IMR-90 (cell line): ENCODE results near the gene PDK1. TPM values are rescaled to one million over a fixed set of nuclear protein-coding genes. Genes with fewer than 3 reads are reported as not detected.

Source experiments
- ATAC-seq: fragments of 200-7000 bp; cut with Tn5 transposase; 2 replicates; pipeline ENCODE4 v1.9.1; 2020; ENCODE audit warnings: low read depth, mild to moderate bottlenecking, moderate library complexity
- BruUV-seq: library from RNA; stranded (reverse); fragments of 400-500 nt; replicated peaks from 2 replicates; lab custom pipeline; 2021; lab: Mats Ljungman, UMichigan
- CTCF ChIA-PET: fragments of 300-600 bp; formaldehyde crosslinking; extraction: SDS; loops from one replicate; lab custom pipeline; 2021; ENCODE audit warnings: antibody characterized with exemption; lab: Yijun Ruan, JAX
- POLR2A ChIA-PET: fragments of 300-600 bp; sonication (Branson Sonifier 250); formaldehyde crosslinking; loops from one replicate; lab custom pipeline; 2022; ENCODE audit warnings: antibody characterized with exemption; ENCODE audit not compliant: unreplicated experiment; lab: Charles Lee
- DNase-seq: peaks from one replicate; pipeline ENCODE4 v3.0.0; 2013
- H2AFZ ChIP-seq: replicated peaks from 2 replicates; pipeline ENCODE3; 2013; ENCODE audit warnings: low read length, mild to moderate bottlenecking; ENCODE audit not compliant: poor library complexity
- H2AK5ac ChIP-seq: 2 replicates; pipeline ENCODE4 v1.6.1; 2013; ENCODE audit warnings: low read depth, low read length, inconsistent platforms
- H2AK9ac ChIP-seq: replicated peaks from 2 replicates; pipeline ENCODE3; 2013; ENCODE audit warnings: mild to moderate bottlenecking, low read depth, low read length, moderate library complexity; ENCODE audit not compliant: poor library complexity
- H2BK120ac ChIP-seq: 2 replicates; pipeline ENCODE4 v1.6.1; 2013; ENCODE audit warnings: low read depth, low read length, inconsistent platforms
- H2BK15ac ChIP-seq: 3 replicates; pipeline ENCODE4 v1.6.1; 2013; ENCODE audit warnings: low read depth, low read length, inconsistent platforms
- H2BK20ac ChIP-seq: 2 replicates; pipeline ENCODE4 v1.6.1; 2013; ENCODE audit warnings: low read depth, mild to moderate bottlenecking, inconsistent platforms, low read length, moderate library complexity
- H2BK5ac ChIP-seq: 2 replicates; pipeline ENCODE4 v1.6.1; 2013; ENCODE audit warnings: mild to moderate bottlenecking, low read depth, low read length, inconsistent platforms; ENCODE audit not compliant: poor library complexity, severe bottlenecking
- H3K14ac ChIP-seq: replicated peaks from 2 replicates; pipeline ENCODE4 v1.6.1; 2013; ENCODE audit warnings: low read depth, low read length, inconsistent platforms
- H3K18ac ChIP-seq: 2 replicates; pipeline ENCODE4 v1.6.1; 2013; ENCODE audit warnings: low read depth, low read length, control low read depth
- H3K23ac ChIP-seq: 2 replicates; pipeline ENCODE4 v1.6.1; 2013; ENCODE audit warnings: low read depth, low read length, inconsistent platforms
- H3K27ac ChIP-seq: 2 replicates; pipeline ENCODE4 v1.5.1; 2013; ENCODE audit warnings: mild to moderate bottlenecking, control low read depth, low read length; ENCODE audit not compliant: insufficient read depth
- H3K27me3 ChIP-seq: 2 replicates; pipeline ENCODE4 v1.6.1; 2013; ENCODE audit warnings: low read length; ENCODE audit not compliant: control insufficient read depth, insufficient read depth
- H3K36me3 ChIP-seq: 2 replicates; pipeline ENCODE4 v1.6.1; 2013; ENCODE audit warnings: low read length, mixed read lengths; ENCODE audit not compliant: control insufficient read depth, insufficient read depth
- H3K4ac ChIP-seq: 2 replicates; pipeline ENCODE4 v1.6.1; 2013; ENCODE audit warnings: low read depth, low read length, inconsistent platforms
- H3K4me1 ChIP-seq: 2 replicates; pipeline ENCODE4 v1.6.1; 2013; ENCODE audit warnings: low read length, mixed read lengths; ENCODE audit not compliant: control insufficient read depth, insufficient read depth
- H3K4me2 ChIP-seq: 2 replicates; pipeline ENCODE4 v1.6.1; 2013; ENCODE audit warnings: low read depth, mild to moderate bottlenecking, control low read depth, low read length, moderate library complexity
- H3K4me3 ChIP-seq: 2 replicates; pipeline ENCODE4 v1.5.1; 2013; ENCODE audit warnings: low read depth, mild to moderate bottlenecking, control low read depth, low read length, moderate library complexity; ENCODE audit not compliant: insufficient read depth
- H3K56ac ChIP-seq: 2 replicates; pipeline ENCODE4 v1.6.1; 2013; ENCODE audit warnings: low read length, inconsistent platforms; ENCODE audit not compliant: insufficient read depth; ENCODE audit errors: extremely low read depth
- H3K79me1 ChIP-seq, 2 experiments: 2 replicates each; pipeline ENCODE4 v1.6.1; 2013; ENCODE audit warnings: low read length in 2 of 2, inconsistent platforms in 1 of 2, low read depth in 1 of 2
- H3K9ac ChIP-seq: 2 replicates; pipeline ENCODE4 v1.6.1; 2013; ENCODE audit warnings: low read depth, low read length, control low read depth
- H3K9me1 ChIP-seq: 2 replicates; pipeline ENCODE4 v1.6.1; 2013; ENCODE audit warnings: low read length, inconsistent platforms; ENCODE audit not compliant: insufficient read depth
- H3K9me3 ChIP-seq: 2 replicates; pipeline ENCODE4 v1.6.1; 2013; ENCODE audit warnings: low read length; ENCODE audit not compliant: control insufficient read depth, insufficient read depth
- H4K20me1 ChIP-seq: 2 replicates; pipeline ENCODE4 v1.6.1; 2013; ENCODE audit warnings: low read length, inconsistent platforms; ENCODE audit not compliant: insufficient read depth
- H4K5ac ChIP-seq: 2 replicates; pipeline ENCODE4 v1.6.1; 2013; ENCODE audit warnings: mild to moderate bottlenecking, low read depth, low read length, control low read depth
- H4K8ac ChIP-seq, 2 experiments: 2 replicates each; pipeline ENCODE4 v1.6.1; 2013; ENCODE audit warnings: low read depth in 2 of 2, low read length in 2 of 2, control low read depth in 1 of 2, inconsistent platforms in 1 of 2
- H4K91ac ChIP-seq: 2 replicates; pipeline ENCODE4 v1.6.1; 2013; ENCODE audit warnings: low read depth, low read length, inconsistent platforms; ENCODE audit not compliant: insufficient read depth
- BHLHE40 ChIP-seq: fragments of 150-350 bp; IDR thresholded peaks from 2 replicates; pipeline ENCODE4 v1.6.1; 2016; ENCODE audit warnings: mild to moderate bottlenecking, low read depth, low read length
- CEBPB ChIP-seq: IDR thresholded peaks from 2 replicates; pipeline ENCODE4 v1.6.1; 2012; ENCODE audit warnings: low read depth, low read length, improper control_type of control experiment
- CHD1 ChIP-seq: IDR thresholded peaks from 2 replicates; pipeline ENCODE4 v1.6.1; 2012; ENCODE audit warnings: low read depth, low read length, improper control_type of control experiment
- ELK1 ChIP-seq: fragments of 150-350 bp; IDR thresholded peaks from 2 replicates; pipeline ENCODE4 v1.6.1; 2016; ENCODE audit warnings: low read depth, mild to moderate bottlenecking, low read length, moderate library complexity, borderline replicate concordance
- FOS ChIP-seq: fragments of 150-350 bp; IDR thresholded peaks from 2 replicates; pipeline ENCODE4 v1.6.1; 2016; ENCODE audit warnings: low read depth, low read length
- MAFK ChIP-seq: IDR thresholded peaks from 2 replicates; pipeline ENCODE4 v1.6.1; 2012; ENCODE audit warnings: low read depth, low read length, improper control_type of control experiment
- MAZ ChIP-seq: IDR thresholded peaks from 2 replicates; pipeline ENCODE4 v1.6.1; 2012; ENCODE audit warnings: low read depth, mild to moderate bottlenecking, low read length, improper control_type of control experiment, moderate library complexity, borderline replicate concordance
- MXI1 ChIP-seq: IDR thresholded peaks from 2 replicates; pipeline ENCODE4 v1.6.1; 2012; ENCODE audit warnings: low read depth, mild to moderate bottlenecking, low read length, moderate library complexity, borderline replicate concordance
- NFE2L2 ChIP-seq: fragments of 150-350 bp; IDR thresholded peaks from 2 replicates; pipeline ENCODE4 v1.6.1; 2016; ENCODE audit warnings: low read depth, mild to moderate bottlenecking, low read length
- POLR2A ChIP-seq: IDR thresholded peaks from 2 replicates; pipeline ENCODE4 v1.6.1; 2012; ENCODE audit warnings: mild to moderate bottlenecking, low read depth, low read length
- RAD21 ChIP-seq: IDR thresholded peaks from 2 replicates; pipeline ENCODE4 v1.6.1; 2012; ENCODE audit warnings: low read length, improper control_type of control experiment
- RCOR1 ChIP-seq: IDR thresholded peaks from 2 replicates; pipeline ENCODE4 v1.6.1; 2012; ENCODE audit warnings: mild to moderate bottlenecking, low read length, improper control_type of control experiment; ENCODE audit not compliant: insufficient replicate concordance
- RFX5 ChIP-seq: IDR thresholded peaks from 2 replicates; pipeline ENCODE4 v1.8.0; 2012; ENCODE audit warnings: low read depth, mild to moderate bottlenecking, low read length, moderate library complexity
- SMC3 ChIP-seq: fragments of 150-350 bp; IDR thresholded peaks from 2 replicates; pipeline ENCODE4 v1.6.1; 2016; ENCODE audit warnings: low read depth, mild to moderate bottlenecking, antibody characterized with exemption, low read length, moderate library complexity
- USF2 ChIP-seq: fragments of 150-350 bp; IDR thresholded peaks from 2 replicates; pipeline ENCODE4 v1.6.1; 2017; ENCODE audit warnings: mild to moderate bottlenecking, antibody characterized with exemption, low read length, low read depth
- WGBS, 2 experiments: methylation state at CpG; one replicate each; pipeline versions ENCODE4 v1.1.5 to v1.1.7; 2013; ENCODE audit warnings: missing lambda C conversion rate in 2 of 2; ENCODE audit not compliant: insufficient read length in 1 of 2; ENCODE audit errors: extremely low coverage in 2 of 2; 5-methylcytosine and 5-hydroxymethylcytosine counted together
- dilution Hi-C: fragments of 300-500 bp; cut with HindIII; formaldehyde crosslinking; loops from one replicate; pipeline ENCODE4 v1.14.3; 2018; ENCODE audit warnings: low sequenced_read_pairs; ENCODE audit not compliant: unreplicated experiment
- in situ Hi-C: fragments of 300-500 bp; cut with MboI; formaldehyde crosslinking; loops from 3 replicates; pipeline ENCODE4 v1.14.3; 2019; ENCODE audit warnings: low sequenced_read_pairs, inconsistent platforms, mixed read lengths
- intact Hi-C: fragments of 100-400 bp; cut with micrococcal nuclease; formaldehyde crosslinking; loops from 2 replicates; pipeline ENCODE4 v1.10.0; 2022
- polyA plus RNA-seq, 3 experiments: library from polyadenylated mRNA; depleted of rRNA; stranded (reverse); fragments of >200 nt; gene quantifications; 2 replicates each; pipeline ENCODE4 v1.2.3, GENCODE V29; 2012; ENCODE audit warnings: low replicate concordance in 1 of 3
- total RNA-seq: library from RNA; depleted of rRNA; stranded (reverse); fragments of >200 nt; gene quantifications from 2 replicates; pipeline ENCODE4 v1.2.3, GENCODE V29; 2012
- TF ChIP-seq, protein P1 (sequence below): conservative IDR thresholded peaks from 2 replicates; pipeline ENCODE4 v1.5.1; 2012; ENCODE audit warnings: mild to moderate bottlenecking, low read depth, low read length, improper control_type of control experiment

PDK1 gene
- total and polyA plus RNA-seq, 2 of the 4 experiments (the other 2 are of a cell fraction) = 38.1 to 85.9 TPM

GRCh38 chr2:172600557-172601008 lies 44.7 kb downstream of the PDK1 start:
- WGBS, 2 experiments = 70% methylated on average over 1 of the region's 6 CpGs; no CpG with 5 or more reads in 1 of the 2 experiments
- H3K9me1 ChIP-seq = no peaks in the 10 kb centered on the region
- H3K79me1 ChIP-seq = peaks cover 30 to 31% of the 10 kb centered on the region in 2 experiments
- H4K91ac ChIP-seq = no peak overlapping the region
- BruUV-seq = no TSS peak
- H3K9me3 ChIP-seq = no peaks in the 10 kb centered on the region
- no peak overlapping the region for H2BK15ac ChIP-seq
- H2BK5ac ChIP-seq = no peak overlapping the region
- H2BK120ac ChIP-seq = no peak overlapping the region
- H4K8ac ChIP-seq = no peak overlapping the region
- dilution Hi-C loops (no loop called here), intact Hi-C loops (no loop called here), in situ Hi-C loops (loop anchor here (5.0 kb wide), 1 partner anchor 107 kb away; no protein-coding TSS in a partner anchor)
- H3K36me3 ChIP-seq = peaks cover 30% of the 10 kb centered on the region
- no peak for DNase-seq
- no peak overlapping the region for H3K4me2 ChIP-seq
- H2BK20ac ChIP-seq = no peak overlapping the region
- no peak overlapping the region for H2AK9ac ChIP-seq
- H3K27ac ChIP-seq = no peak overlapping the region
- H4K5ac ChIP-seq = no peak overlapping the region
- H3K4me1 ChIP-seq = peaks cover 2% of the 10 kb centered on the region; the same call in 1 of the 2 replicates
- no peaks in the 10 kb centered on the region for H4K20me1 ChIP-seq
- no peak overlapping the region for H2AFZ ChIP-seq
- no peak overlapping the region for H2AK5ac ChIP-seq
- H3K18ac ChIP-seq = no peak overlapping the region
- no peak overlapping the region for H3K4me3 ChIP-seq
- H3K23ac ChIP-seq = no peak overlapping the region
- ChIA-PET CTCF (no interaction called here), POLR2A (no interaction called here)
- no peaks in the 10 kb centered on the region for H3K27me3 ChIP-seq
- H3K14ac ChIP-seq = no peak overlapping the region
- no peak overlapping the region for H3K56ac ChIP-seq
- TF ChIP-seq MAFK (no peak), CHD1 (no peak), SMC3 (no peak), USF2 (no peak), POLR2A (no peak), RAD21 (no peak), RCOR1 (no peak), NFE2L2 (no peak), CEBPB (no peak), ELK1 (no peak), BHLHE40 (no peak), FOS (no peak), MXI1 (no peak), RFX5 (no peak), MAZ (no peak)
- TF ChIP-seq, protein P1, sequence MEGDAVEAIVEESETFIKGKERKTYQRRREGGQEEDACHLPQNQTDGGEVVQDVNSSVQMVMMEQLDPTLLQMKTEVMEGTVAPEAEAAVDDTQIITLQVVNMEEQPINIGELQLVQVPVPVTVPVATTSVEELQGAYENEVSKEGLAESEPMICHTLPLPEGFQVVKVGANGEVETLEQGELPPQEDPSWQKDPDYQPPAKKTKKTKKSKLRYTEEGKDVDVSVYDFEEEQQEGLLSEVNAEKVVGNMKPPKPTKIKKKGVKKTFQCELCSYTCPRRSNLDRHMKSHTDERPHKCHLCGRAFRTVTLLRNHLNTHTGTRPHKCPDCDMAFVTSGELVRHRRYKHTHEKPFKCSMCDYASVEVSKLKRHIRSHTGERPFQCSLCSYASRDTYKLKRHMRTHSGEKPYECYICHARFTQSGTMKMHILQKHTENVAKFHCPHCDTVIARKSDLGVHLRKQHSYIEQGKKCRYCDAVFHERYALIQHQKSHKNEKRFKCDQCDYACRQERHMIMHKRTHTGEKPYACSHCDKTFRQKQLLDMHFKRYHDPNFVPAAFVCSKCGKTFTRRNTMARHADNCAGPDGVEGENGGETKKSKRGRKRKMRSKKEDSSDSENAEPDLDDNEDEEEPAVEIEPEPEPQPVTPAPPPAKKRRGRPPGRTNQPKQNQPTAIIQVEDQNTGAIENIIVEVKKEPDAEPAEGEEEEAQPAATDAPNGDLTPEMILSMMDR = no peak
- H3K9ac ChIP-seq = no peak overlapping the region
- no peak for ATAC-seq
- H3K4ac ChIP-seq = no peak overlapping the region
